GM21515 (cell line): ENCODE measurements around the gene SORL1.
"Not testable (repeated sequence)": the region's sequence is repeated elsewhere in the genome, so short reads cannot be mapped to it uniquely, and the experiment has no call there.

Experiments used
- ATAC-seq: cut with Tn5 transposase; IDR thresholded peaks from one replicate; pipeline ENCODE4 v1.9.1; 2021; ENCODE audit not compliant: unreplicated experiment

The SORL1 gene, protein sequence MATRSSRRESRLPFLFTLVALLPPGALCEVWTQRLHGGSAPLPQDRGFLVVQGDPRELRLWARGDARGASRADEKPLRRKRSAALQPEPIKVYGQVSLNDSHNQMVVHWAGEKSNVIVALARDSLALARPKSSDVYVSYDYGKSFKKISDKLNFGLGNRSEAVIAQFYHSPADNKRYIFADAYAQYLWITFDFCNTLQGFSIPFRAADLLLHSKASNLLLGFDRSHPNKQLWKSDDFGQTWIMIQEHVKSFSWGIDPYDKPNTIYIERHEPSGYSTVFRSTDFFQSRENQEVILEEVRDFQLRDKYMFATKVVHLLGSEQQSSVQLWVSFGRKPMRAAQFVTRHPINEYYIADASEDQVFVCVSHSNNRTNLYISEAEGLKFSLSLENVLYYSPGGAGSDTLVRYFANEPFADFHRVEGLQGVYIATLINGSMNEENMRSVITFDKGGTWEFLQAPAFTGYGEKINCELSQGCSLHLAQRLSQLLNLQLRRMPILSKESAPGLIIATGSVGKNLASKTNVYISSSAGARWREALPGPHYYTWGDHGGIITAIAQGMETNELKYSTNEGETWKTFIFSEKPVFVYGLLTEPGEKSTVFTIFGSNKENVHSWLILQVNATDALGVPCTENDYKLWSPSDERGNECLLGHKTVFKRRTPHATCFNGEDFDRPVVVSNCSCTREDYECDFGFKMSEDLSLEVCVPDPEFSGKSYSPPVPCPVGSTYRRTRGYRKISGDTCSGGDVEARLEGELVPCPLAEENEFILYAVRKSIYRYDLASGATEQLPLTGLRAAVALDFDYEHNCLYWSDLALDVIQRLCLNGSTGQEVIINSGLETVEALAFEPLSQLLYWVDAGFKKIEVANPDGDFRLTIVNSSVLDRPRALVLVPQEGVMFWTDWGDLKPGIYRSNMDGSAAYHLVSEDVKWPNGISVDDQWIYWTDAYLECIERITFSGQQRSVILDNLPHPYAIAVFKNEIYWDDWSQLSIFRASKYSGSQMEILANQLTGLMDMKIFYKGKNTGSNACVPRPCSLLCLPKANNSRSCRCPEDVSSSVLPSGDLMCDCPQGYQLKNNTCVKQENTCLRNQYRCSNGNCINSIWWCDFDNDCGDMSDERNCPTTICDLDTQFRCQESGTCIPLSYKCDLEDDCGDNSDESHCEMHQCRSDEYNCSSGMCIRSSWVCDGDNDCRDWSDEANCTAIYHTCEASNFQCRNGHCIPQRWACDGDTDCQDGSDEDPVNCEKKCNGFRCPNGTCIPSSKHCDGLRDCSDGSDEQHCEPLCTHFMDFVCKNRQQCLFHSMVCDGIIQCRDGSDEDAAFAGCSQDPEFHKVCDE (N-terminal part only)

DNA sequence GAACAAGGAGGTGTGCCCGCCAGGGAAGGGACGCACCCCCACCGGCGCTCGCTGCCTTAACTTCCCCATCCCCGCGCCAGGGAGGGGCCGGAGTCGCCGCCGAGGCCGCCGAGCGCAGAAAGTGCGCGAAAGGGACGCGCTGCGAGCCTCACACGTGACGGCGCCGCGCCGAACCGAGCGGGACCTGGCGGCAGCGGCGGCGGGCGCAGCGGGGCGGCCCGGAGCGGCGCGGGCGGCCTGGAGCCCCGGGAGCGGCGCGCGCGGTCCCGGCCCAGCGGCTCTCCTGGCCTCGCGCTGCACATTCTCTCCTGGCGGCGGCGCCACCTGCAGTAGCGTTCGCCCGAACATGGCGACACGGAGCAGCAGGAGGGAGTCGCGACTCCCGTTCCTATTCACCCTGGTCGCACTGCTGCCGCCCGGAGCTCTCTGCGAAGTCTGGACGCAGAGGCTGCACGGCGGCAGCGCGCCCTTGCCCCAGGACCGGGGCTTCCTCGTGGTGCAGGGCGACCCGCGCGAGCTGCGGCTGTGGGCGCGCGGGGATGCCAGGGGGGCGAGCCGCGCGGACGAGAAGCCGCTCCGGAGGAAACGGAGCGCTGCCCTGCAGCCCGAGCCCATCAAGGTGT is at the start of gene SORL1:
Gene SORL1, plus strand, starts transcription at position 329 of the 623 bp plus-strand sequence. Its CDS starts 18 bp downstream, at position 347.
- ATAC-seq, result peak; percentile 57

DNA sequence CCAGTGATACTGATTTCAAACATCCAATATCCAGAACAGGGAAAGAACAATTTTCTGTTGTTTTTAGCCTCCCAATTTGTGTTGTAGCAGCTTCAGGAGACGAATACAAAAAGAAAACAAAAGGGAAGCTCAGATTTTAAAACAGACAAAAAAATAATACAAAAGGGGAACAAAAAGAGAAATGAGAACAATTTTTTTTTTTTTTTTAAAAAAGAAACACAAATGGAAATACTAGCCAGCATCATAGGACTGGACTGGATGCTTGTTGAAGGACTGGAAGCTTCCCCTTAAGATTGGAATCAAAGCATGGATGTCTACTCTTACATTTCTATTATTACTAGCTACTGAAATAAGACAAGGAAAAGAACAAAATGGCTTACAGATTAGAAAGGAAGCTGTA is 46.5 kb upstream of the SORL1 start:
- ATAC-seq, result no peak

DNA sequence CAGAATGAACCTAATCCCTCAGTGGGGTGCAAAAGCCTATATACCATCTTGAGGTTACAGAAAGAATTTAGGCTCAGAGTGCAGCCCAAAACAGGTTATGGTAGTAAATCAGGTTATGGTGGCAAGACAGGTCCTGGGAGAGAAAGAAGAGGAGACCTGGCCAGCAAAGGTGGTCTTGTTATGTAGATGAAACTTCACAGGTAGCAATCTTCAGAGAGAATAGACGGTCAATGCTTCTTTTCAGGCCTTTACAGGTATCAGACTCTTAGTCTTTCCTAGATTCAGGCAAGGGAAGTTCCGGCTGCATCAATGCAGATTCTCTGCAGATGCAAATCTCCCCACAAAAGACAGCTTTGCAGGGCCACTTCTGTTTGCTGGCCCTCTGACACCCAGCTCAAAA is 45.8 kb upstream of the SORL1 start:
- ATAC-seq, result no peak

DNA sequence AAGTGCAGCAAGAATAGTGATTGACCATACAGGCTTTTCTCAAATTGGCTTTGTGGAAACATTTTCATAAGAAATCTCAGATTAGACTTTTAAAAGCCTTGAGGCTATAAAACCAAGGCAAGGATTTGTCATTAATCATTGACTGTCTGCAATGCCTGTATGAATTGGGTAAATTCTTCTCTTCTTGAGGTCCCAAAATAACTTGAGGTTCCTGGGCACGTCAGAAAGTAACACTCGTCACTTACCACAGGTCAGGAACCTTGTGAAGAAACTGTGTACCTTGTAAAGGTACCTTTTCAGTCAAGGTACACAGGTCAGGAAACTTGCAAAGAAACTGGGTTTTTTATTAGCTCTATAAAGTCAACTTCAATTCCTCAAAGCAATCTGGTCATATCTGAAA is 43.3 kb upstream of the SORL1 start:
- no peak for ATAC-seq

DNA sequence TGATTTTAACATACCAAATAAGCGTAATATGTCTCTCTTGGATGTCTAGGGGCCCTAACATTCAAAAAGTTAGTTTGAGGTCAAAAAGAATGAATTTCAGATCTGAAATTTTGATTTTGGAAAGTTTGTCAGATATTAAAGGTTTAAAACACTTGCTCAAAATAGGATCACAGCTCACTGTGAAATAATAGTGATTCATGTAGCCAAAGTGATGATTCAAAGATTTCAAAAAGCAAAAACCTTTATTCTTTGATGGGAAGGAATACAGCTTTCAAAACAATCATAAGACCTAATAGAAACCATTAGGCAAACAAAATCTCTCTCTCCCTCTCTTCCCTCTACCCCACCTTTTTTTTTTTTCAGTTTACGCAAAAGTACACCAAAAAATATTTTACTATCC is 42.1 kb upstream of the SORL1 start:
- not testable (repeated sequence) for ATAC-seq

DNA sequence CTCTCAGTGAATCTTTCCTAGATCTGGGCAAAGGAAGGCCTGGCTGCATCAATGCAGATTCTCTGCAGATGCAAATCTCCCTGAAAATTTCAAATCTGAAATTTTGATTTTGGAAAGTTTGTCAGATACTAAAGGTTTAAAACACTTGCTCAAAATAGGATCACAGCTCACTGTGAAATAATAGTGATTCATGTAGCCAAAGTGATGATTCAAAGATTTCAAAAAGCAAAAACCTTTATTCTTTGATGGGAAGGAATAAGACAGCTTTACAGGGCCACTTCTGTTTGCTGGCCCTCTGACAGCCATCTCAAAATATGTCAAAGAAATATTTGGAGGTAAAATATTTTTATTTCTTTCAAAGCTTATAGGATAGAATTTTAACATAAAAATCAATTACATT is 40.8 kb upstream of the SORL1 start:
- not testable (repeated sequence) for ATAC-seq

DNA sequence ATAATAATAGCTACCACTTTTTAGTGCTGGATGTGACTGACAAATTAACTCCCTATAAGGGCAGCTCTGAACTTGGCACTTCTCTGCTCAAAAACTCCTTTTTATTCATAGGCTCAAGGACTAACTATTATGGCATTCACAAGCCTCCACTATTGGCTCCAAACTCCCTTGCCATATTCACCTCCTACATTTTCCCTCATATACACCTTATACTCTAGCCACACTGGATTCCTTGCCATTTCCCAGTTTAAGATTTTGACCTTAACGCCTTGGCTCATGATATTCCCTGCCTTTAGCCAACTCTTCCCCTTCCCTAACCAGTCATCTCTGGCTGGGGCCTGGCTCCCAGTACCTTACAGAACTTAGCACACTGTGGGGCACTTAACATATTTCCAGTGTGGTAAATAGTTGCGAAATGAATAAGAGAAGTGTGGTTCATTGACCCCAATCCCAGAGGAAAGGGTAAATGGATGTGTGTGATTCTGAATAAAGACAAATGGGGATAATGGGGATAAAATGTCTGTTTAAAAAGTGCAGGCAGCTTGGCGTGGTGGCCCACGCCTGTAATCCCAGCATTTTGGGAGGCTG is 40.0 kb upstream of the SORL1 start:
- ATAC-seq, result no peak

DNA sequence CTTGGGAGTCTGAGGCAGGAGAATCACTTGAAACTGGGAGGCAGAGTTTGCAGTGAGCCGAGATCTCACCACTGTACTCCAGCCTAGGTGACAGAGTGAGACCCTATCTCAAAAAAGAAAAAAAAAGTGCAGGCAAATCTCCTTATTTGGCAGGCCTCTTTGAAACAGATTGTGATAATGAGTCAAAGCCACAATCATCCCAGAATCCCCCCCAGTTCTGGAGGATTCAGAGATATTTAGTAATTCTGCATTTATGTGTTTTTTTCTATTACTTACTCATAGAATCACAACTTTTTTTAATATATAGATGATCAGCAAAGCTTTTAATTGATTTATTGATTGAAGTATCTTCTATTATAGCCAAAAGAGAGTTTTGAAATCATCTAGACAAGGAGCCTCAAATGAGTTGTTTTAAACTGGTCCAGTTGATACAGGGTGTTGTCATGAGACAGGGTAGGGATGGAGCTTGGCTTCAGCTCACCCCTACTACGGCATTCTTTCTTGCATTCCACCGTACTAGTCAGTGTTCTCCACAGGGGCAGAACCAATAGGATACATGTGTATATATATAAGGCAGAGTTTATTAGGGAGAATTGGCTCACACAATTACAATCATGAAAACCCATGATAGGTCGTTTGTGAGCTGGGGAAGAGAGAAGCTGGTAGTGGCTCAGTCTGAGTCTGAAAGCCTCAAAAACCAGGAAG is 39.3 kb upstream of the SORL1 start:
- ATAC-seq, result no peak

DNA sequence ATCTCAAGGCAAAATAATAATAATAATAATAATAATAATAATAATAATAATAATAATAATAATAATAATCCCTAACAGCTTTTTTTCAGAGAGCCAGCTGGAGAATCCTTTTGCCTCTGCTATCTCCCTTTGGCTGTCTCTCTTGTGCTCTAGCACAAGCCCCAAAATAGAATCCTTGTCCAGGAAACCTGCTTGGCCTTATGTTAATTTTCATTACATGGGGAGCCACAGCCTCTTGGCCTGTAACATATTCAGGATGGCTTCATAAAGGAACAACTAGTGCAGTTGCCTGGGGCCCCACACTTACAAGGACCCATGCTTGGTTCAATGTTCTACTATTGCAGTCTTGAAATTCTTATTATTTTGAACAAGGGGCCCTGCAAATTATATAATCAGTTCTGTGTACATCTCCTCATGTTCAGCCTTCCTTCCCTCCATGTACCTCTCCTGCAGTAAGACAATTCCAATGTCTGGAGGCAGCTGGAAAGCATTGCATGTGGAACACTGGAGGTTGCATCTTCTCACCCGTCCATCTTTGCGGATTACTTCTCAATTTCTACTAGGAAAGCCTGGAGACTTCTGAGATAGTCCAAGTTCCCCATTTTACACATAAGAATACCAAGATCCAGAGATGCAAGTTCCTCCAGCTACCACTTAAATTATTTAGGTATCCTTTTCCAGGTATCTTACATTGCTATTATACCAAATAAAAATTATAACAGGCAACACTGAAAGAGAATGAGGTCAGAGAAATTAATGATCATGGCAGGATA is 37.8 kb upstream of the SORL1 start:
- no peak for ATAC-seq

DNA sequence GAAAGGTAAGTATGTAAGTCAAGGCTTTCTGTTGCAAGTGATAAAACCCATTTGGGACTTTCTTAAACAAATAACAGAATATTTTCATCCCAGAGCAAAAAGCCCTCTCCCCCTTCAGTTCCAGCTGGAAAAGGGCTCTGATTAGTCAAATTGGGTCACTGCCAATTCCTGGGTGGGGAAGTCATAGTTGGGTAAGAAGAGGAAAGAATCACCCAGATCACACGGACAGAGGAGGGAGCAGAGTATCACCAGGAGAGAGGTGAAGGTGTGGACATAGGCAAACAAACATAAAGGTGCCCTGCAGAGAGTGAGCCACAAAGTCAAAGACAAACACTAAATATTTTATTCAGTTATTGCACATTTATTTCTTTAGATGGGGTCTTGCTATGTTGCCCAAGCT is 36.3 kb upstream of the SORL1 start:
- ATAC-seq, result no peak

DNA sequence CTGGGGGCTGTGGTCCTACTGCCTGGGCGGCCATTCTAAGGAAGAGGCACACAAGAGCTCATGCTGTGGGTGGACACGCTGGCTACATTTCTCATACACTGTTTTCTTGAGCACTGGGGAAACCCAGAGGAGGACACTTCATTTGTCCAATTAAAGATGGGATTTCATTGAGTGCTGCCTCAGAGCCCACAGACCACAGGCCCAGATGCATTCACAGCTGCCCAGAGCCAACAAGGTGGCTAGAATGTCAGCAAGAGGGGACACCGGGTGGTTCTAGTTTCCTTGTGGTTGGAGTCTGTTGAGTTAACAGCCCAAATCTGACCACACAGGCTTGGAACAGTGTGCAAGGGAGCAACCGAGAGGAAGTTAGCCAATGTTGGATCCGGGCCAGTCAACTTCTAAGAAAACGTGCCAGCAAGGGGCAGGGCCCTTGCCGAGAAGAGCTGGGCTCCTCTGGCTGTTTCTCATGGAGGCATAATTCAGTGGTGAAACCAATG is 35.0 kb upstream of the SORL1 start:
- peak; percentile 55 for ATAC-seq

DNA sequence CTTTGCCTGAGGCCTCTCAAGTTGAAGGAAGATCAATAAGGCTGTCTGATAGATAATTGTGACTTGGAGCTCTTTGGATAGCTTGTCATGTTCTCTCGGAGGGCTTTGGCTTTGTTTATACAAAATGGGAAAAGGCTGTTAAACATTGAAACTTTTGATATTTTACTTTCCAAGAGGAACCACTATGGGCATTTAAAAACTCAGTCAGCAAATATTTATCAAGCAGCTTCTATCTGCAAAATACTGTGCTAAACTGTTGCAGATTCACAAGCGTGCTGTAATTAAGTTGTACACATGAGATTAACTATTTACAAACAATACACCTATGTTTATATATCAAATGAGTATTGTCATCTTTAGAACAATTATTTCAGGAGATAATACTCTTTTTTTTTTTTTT is 34.5 kb upstream of the SORL1 start:
- no peak for ATAC-seq

DNA sequence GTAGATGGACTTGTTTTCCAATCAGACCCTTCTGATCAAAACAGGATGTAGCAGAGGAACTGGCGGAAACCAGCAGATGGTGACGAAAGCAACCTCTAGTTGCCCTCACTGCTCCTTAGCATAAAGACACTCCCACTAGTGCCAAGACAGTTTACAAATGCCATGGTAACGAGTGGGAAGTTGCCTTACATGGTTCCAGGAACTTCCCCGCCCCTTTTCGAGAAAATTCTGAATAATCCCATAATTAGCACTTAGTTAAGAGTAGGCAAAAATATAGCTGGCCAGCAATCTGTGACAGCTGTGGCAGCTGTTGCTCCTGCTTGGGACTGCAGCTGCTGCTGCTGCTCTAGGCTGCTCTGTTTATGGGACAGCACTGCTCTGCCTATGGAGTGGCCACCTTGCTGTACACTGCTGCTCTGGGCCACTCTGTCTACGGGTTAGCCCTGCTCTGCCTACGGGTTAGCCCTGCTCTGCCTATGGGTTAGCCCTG is 33.4 kb upstream of the SORL1 start:
- no peak for ATAC-seq

DNA sequence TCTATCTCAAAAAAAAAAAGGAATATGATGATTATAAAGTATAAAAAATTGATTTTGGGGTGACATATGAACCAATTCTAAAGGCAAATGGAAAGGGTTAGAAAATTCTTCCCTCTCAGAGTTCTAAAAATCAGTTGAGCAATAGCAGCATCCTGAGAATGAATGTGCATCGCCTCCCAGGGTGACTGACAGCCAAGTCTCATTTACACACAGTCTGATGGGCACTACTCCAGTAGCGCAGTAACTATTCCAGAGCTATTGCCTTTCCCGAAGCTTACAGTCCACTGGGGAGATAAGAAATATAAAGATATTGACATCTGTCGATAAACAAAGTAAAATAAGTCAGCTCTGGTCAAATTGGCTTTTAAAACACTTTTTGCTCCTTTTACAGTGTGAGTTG is 32.3 kb upstream of the SORL1 start:
- ATAC-seq, result no peak

DNA sequence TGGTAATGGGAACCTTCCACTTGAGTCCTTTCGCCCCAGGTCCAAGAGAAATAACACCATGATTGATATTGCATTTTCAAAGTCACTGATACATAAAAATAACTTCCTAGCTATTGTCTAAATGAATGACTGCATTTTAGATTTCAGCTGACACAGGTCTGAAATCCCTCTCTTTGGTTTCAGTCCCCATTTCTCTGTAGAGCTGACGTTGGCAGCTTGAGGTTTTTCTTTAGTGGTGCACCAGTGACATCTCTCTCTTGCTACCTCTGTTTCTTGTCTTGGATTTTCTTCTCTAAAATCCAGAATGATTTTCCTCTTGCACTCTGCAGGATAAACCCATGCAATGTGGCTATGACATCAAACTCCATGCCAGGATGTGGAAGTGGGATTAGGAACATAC is 31.7 kb upstream of the SORL1 start:
- ATAC-seq, result no peak

DNA sequence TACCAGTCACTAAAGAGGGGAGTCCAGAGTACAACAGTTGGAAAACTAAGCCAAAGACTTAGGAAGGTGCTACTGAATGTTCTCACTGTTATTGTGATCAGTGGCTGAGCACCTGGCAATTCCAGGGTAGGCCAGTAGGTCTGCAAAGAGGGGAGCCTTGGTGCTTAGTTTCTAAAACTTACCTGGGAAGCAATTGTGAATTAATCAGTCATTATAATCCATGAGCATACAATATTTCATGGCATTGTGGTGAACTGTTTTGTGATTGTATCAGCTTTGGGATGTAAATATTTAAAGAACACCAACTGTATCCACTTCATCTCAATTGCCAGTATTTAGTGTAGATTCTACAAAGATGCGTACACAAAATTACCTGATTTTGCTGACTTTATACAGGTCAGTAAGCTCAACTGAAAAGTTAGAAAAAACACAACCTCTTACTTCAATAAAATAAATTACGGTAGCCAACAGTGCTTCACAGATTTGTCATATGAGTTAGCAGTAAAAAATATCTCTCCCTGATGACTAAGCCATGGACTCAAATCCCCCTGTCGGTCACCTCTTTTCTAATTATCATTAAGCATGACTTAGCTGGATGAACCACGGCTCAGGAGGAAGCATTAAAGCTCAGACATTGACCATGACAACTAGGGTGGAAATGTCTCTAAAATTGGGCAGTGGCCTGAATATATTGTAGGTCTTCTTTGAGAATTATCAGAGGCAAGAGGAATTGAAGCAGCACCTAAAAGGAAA is 30.8 kb upstream of the SORL1 start:
- ATAC-seq, result no peak

DNA sequence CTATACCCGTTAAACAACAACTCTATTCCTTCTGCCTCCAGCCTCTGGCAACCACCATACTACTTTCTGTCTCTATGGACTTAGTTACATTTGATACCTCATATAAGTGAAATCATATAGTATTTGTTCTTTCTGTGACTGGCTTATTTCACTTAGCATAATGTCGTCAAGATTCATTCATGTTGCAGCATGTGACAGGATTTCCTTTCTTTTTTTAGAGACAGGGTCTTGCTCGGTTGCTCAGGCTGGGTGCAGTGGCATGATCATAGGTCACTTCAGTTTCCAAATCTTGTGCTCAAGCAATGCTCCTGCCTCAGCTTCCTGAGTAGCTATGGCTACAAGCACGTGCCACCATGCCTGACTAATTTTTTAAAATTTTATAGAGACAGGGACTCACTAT is 29.4 kb upstream of the SORL1 start:
- no peak for ATAC-seq

DNA sequence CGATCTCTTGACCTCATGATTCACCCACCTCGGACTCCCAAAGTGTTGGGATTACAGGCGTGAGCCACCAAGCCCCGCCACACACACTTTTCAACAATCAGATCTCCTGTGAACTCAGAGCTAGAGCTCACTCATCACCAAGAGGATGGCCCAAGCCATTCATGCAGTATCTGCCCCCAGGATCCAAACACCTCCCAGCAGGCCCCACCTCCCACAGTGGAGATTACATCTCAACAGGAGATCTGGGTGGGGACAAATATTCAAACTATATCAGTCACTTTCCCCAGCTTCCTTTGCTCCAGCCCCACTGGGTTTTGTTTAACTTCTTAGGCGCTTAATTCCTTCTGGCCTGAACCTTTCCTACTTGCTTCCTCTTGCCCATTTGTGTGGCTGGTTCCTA is 26.3 kb upstream of the SORL1 start:
- ATAC-seq, result no peak
